Adrenal gland (tissue), 5 donors: ENCODE measurements around the gene RASD1.

Experiments
- CTCF ChIP-seq, 6 experiments: fragments of 450-650 bp in 4 of 6; fragments of 200-600 bp in 2 of 6; sonication (generic) in 1 of 6; IDR thresholded peaks; 1 replicate in 5 of 6; 2 replicates in 1 of 6; pipeline versions ENCODE4 v1.5.1 to v1.8.0; 2016 to 2021; ENCODE audit warnings: antibody characterized with exemption in 6 of 6, mild to moderate bottlenecking in 2 of 6, moderate library complexity in 1 of 6
- POLR2A ChIP-seq, 2 donors: fragments of 450-650 bp; IDR thresholded peaks; one replicate each; pipeline ENCODE4 v1.6.1; 2017; ENCODE audit warnings: antibody characterized with exemption in 2 of 2, mild to moderate bottlenecking in 2 of 2, moderate library complexity in 1 of 2
- donor health status: DM: no; HTN: no; CAD: no.

DNA sequence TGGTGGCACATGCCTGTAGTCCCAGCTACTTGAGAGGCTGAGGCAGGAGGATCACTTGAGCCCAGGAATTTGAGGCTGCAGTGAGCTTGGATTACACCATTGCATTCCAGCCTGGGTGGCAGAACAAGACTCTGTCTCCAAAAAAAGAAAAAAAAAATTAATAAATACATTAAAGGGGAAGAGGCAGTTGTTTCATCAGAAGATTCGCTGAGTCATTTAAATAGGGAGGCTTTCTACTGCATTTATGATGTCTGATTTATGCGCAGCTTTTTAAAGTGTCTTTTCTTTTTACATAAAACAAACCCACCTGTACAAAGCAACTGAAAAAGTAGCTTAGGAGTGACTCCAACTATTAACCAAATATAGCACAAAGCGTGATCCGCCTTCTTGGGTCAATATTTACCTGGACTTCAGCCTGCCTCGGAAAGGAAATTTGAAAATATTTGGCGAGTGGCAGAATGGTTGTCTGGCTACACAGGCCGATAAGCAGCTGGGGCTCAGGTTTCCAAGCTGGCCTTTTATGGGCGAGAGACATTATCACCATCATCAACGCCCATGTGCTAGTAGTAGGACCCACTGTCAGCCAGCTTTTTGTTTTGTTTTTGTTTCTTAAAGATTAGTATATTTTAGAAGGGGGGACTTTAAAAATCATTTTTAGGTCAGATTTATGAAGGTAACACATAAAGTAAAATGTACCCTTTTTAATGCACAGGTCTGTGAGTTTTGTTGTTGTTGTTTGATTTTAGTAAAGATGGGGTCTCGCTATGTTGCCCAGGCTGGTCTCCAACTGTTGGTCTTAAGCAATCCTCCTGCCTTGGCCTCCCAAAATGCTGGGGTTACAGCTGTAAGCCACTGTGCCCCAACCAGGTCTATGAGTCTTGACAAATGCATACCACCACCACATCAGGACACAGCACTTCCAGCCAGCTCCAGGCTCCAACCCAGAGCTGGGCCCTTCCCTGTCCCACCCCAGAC is 42.5 kb upstream of the RASD1 start:
- TF ChIP-seq CTCF (IDR thresholded peaks at IDR 0.05) (no peak), POLR2A (IDR thresholded peaks at IDR 0.05) (no peak)
